GM12891 (cell line): ENCODE data around the gene POLR1F.
A peak's percentile ranks its signal among the peaks of the same experiment; 100 is the strongest.

ENCODE experiments used
- DNase-seq: peaks from one replicate; pipeline ENCODE4 v3.0.0; 2011; ENCODE audit warnings: low spot score; ENCODE audit not compliant: insufficient read length
- FAIRE-seq: peaks from 2 replicates; lab custom pipeline; 2011; peaks lifted over from hg19 to GRCh38; lab: Jason Lieb, UNC
- PAX5 ChIP-seq: IDR thresholded peaks from 2 replicates; pipeline ENCODE4 v1.6.1; 2011; ENCODE audit warnings: low read length, moderate library complexity, mild to moderate bottlenecking; ENCODE audit not compliant: insufficient read depth, severe bottlenecking
- POLR2A ChIP-seq: IDR thresholded peaks from 2 replicates; pipeline ENCODE4 v1.6.1; 2011; ENCODE audit warnings: low read depth, low read length, control low read depth
- POLR2AphosphoS5 ChIP-seq: IDR thresholded peaks from 2 replicates; pipeline ENCODE4 v1.6.1; 2011; ENCODE audit warnings: low read depth, low read length, control low read depth
- POU2F2 ChIP-seq: IDR thresholded peaks from 2 replicates; pipeline ENCODE4 v1.6.1; 2011; ENCODE audit warnings: low read depth, mild to moderate bottlenecking, control low read depth, low read length, moderate library complexity
- SPI1 ChIP-seq: IDR thresholded peaks from 2 replicates; pipeline ENCODE4 v1.6.1; 2011; ENCODE audit warnings: low read depth, low read length, control low read depth
- TAF1 ChIP-seq: IDR thresholded peaks from 2 replicates; pipeline ENCODE4 v1.6.1; 2011; ENCODE audit warnings: low read depth, low read length, control low read depth

The POLR1F gene

GRCh38 chr7:19677180-19677579 is 31.7 kb downstream of the POLR1F start:
- TF ChIP-seq TAF1, result no peak
- TF ChIP-seq SPI1, result no peak
- TF ChIP-seq POLR2AphosphoS5, result no peak
- TF ChIP-seq PAX5, result no peak
- TF ChIP-seq POLR2A, result no peak
- TF ChIP-seq POU2F2, result no peak
- DNase-seq (no peak), FAIRE-seq (no peak)

- FAIRE-seq (no peak), DNase-seq (no peak)
- TF ChIP-seq TAF1 (no peak), PAX5 (no peak), POLR2A (no peak)
Measured at GRCh38 chr7:19675816-19676215, 33.0 kb downstream of the POLR1F start.

- DNase-seq (no peak), FAIRE-seq (no peak)
- TF ChIP-seq POU2F2 (no peak), POLR2AphosphoS5 (no peak), PAX5 (no peak)
Measured at GRCh38 chr7:19674266-19674960, 34.4 kb downstream of the POLR1F start.

GRCh38 chr7:19670806-19671205 is 38.0 kb downstream of the POLR1F start:
- TF ChIP-seq POLR2A (no peak), TAF1 (no peak), POU2F2 (no peak), POLR2AphosphoS5 (no peak), SPI1 (no peak), PAX5 (no peak)
- FAIRE-seq, result no peak
- no peak for DNase-seq

- no peak for TF ChIP-seq POLR2A
- TF ChIP-seq TAF1, result no peak
- no peak for TF ChIP-seq POU2F2
- no peak for TF ChIP-seq SPI1
- TF ChIP-seq PAX5, result no peak
- no peak for TF ChIP-seq POLR2AphosphoS5
- DNase-seq (no peak), FAIRE-seq (peak; percentile 66)
Measured at GRCh38 chr7:19665399-19666008, 43.3 kb downstream of the POLR1F start.

- peak; percentile 6 for DNase-seq
- TF ChIP-seq POU2F2 (no peak), PAX5 (no peak), TAF1 (no peak), POLR2AphosphoS5 (no peak), POLR2A (no peak), SPI1 (no peak)
- peak; percentile 69 for FAIRE-seq
Measured at GRCh38 chr7:19663816-19664462, 44.9 kb downstream of the POLR1F start.

GRCh38 chr7:19648791-19649190 is 60.0 kb downstream of the POLR1F start:
- TF ChIP-seq POLR2A, result no peak
- TF ChIP-seq POLR2AphosphoS5, result no peak
- no peak for TF ChIP-seq TAF1
- no peak for TF ChIP-seq SPI1
- TF ChIP-seq PAX5, result no peak
- TF ChIP-seq POU2F2, result no peak
- FAIRE-seq (no peak), DNase-seq (no peak)
